ENCODE results near the gene PODXL. TPM values are rescaled to one million over a fixed set of nuclear protein-coding genes. Genes with fewer than 3 reads are reported as not detected.
A peak's percentile ranks its signal among the peaks of the same experiment; 100 is the strongest.

Gene PODXL
- total and polyA plus RNA-seq, 3 donors from 2014 or later = 15.4 to 27.3 (median 19.4) TPM

GRCh38 chr7:131502810-131503508, 53.5 kb downstream of the PODXL start:
- no peaks in the 10 kb centered on the region for H3K36me3 ChIP-seq (ENCODE audit: low read depth, missing control alignments)
- DNase-seq = peak; percentile 76

GRCh38 chr7:131501930-131502685, 54.3 kb downstream of the PODXL start:
- no peak for TF ChIP-seq POLR2A (IDR thresholded peaks at IDR 0.05)

More at GRCh38 chr7:131502810-131503508, 53.5 kb downstream of the PODXL start:
- no peaks in the 10 kb centered on the region for H3K27me3 ChIP-seq
- H3K9me3 ChIP-seq = no peaks in the 10 kb centered on the region
- peak overlapping the region; percentile 53 to 77 for H3K27ac ChIP-seq
- 30 to 43% methylated on average over 8 to 9 of the region's 9 CpGs for WGBS, 2 donors
- H3K4me1 ChIP-seq = peaks cover 25% of the 10 kb centered on the region
- intact Hi-C loops (cut with DNase I; ENCODE audit: low total_unique reads) = loop anchor here (10.0 kb wide), 1 partner anchor 398 kb away; no protein-coding TSS in a partner anchor
- no peak for TF ChIP-seq POLR2A (IDR thresholded peaks at IDR 0.05)
- no peak for TF ChIP-seq CTCF (IDR thresholded peaks at IDR 0.05)
- no peak overlapping the region for H3K4me3 ChIP-seq

GRCh38 chr7:131501422-131501821, 55.0 kb downstream of the PODXL start:
- Histone ChIP-seq H3K36me3 (ENCODE audit: low read depth, missing control alignments) (no peaks in the 10 kb centered on the region), H3K9me3 (no peaks in the 10 kb centered on the region), H3K4me1 (peaks cover 24% of the 10 kb centered on the region), H3K27me3 (no peaks in the 10 kb centered on the region), H3K27ac (peak overlapping the region; percentile 53 to 77), H3K4me3 (no peak overlapping the region)
- TF ChIP-seq CTCF (IDR thresholded peaks at IDR 0.05) = no peak
- TF ChIP-seq POLR2A (IDR thresholded peaks at IDR 0.05) = no peak
- WGBS, 2 donors = 63 to 67% methylated on average over 3 of the region's 3 CpGs
- no peak for DNase-seq
- intact Hi-C loops (cut with DNase I; ENCODE audit: low total_unique reads) = loop anchor here (10.0 kb wide), 1 partner anchor 397 kb away; no protein-coding TSS in a partner anchor

More at GRCh38 chr7:131501930-131502685, 54.3 kb downstream of the PODXL start:
- Histone ChIP-seq H3K4me3 (no peak overlapping the region), H3K36me3 (ENCODE audit: low read depth, missing control alignments) (no peaks in the 10 kb centered on the region), H3K27me3 (no peaks in the 10 kb centered on the region), H3K27ac (peak overlapping the region; percentile 53 to 77), H3K9me3 (no peaks in the 10 kb centered on the region), H3K4me1 (peaks cover 24% of the 10 kb centered on the region)
- intact Hi-C loops (cut with DNase I; ENCODE audit: low total_unique reads) = loop anchor here (10.0 kb wide), 1 partner anchor 397 kb away; no protein-coding TSS in a partner anchor
- DNase-seq = no peak
- 74 to 76% methylated on average over 13 to 14 of the region's 14 CpGs for WGBS, 2 donors

GRCh38 chr7:131500357-131500756, 56.1 kb downstream of the PODXL start:
- Histone ChIP-seq H3K4me3 (no peak overlapping the region), H3K27me3 (no peaks in the 10 kb centered on the region), H3K36me3 (ENCODE audit: low read depth, missing control alignments) (no peaks in the 10 kb centered on the region), H3K4me1 (peaks cover 24% of the 10 kb centered on the region), H3K27ac (no peak overlapping the region), H3K9me3 (no peaks in the 10 kb centered on the region)
- intact Hi-C loops (cut with DNase I; ENCODE audit: low total_unique reads) = loop anchor here (10.0 kb wide), 1 partner anchor 396 kb away; no protein-coding TSS in a partner anchor
- DNase-seq = no peak
- TF ChIP-seq CTCF (IDR thresholded peaks at IDR 0.05) = no peak
- TF ChIP-seq POLR2A (IDR thresholded peaks at IDR 0.05) = no peak
- WGBS, 2 donors = 87 to 88% methylated on average over 1 of the region's 1 CpG

GRCh38 chr7:131499801-131500200, 56.6 kb downstream of the PODXL start:
- peaks cover 24% of the 10 kb centered on the region for H3K4me1 ChIP-seq
- 89 to 93% methylated on average over 6 of the region's 6 CpGs for WGBS, 2 donors

More at GRCh38 chr7:131499801-131500200, 56.6 kb downstream of the PODXL start:
- no peak for DNase-seq
- no peak overlapping the region for H3K27ac ChIP-seq
- H3K4me3 ChIP-seq = no peak overlapping the region
- H3K9me3 ChIP-seq = no peaks in the 10 kb centered on the region
- no peaks in the 10 kb centered on the region for H3K36me3 ChIP-seq (ENCODE audit: low read depth, missing control alignments)
- no peak for TF ChIP-seq CTCF (IDR thresholded peaks at IDR 0.05)
- no peak for TF ChIP-seq POLR2A (IDR thresholded peaks at IDR 0.05)
- intact Hi-C loops (cut with DNase I; ENCODE audit: low total_unique reads) = loop anchor here (10.0 kb wide), 1 partner anchor 395 kb away; no protein-coding TSS in a partner anchor
- H3K27me3 ChIP-seq = no peaks in the 10 kb centered on the region

All from testis (tissue), 3 donors.